Esophagus muscularis mucosa (tissue), 3 donors: ENCODE results near the gene GINS2.

ENCODE experiments used
- POLR2A ChIP-seq: fragments of 450-650 bp; IDR thresholded peaks from one replicate; pipeline ENCODE4 v1.6.1; 2017; ENCODE audit warnings: antibody characterized with exemption, moderate library complexity, mild to moderate bottlenecking, low read depth
- TF ChIP-seq, protein P1 (sequence below), 3 experiments: fragments of 200-600 bp in 2 of 3; fragments of 450-650 bp in 1 of 3; sonication (generic) in 2 of 3; IDR thresholded peaks; one replicate each; pipeline ENCODE4 v1.5.1; 2017 to 2019; ENCODE audit warnings: antibody characterized with exemption in 3 of 3, mild to moderate bottlenecking in 2 of 3, moderate library complexity in 1 of 3

- TF ChIP-seq, protein P1, sequence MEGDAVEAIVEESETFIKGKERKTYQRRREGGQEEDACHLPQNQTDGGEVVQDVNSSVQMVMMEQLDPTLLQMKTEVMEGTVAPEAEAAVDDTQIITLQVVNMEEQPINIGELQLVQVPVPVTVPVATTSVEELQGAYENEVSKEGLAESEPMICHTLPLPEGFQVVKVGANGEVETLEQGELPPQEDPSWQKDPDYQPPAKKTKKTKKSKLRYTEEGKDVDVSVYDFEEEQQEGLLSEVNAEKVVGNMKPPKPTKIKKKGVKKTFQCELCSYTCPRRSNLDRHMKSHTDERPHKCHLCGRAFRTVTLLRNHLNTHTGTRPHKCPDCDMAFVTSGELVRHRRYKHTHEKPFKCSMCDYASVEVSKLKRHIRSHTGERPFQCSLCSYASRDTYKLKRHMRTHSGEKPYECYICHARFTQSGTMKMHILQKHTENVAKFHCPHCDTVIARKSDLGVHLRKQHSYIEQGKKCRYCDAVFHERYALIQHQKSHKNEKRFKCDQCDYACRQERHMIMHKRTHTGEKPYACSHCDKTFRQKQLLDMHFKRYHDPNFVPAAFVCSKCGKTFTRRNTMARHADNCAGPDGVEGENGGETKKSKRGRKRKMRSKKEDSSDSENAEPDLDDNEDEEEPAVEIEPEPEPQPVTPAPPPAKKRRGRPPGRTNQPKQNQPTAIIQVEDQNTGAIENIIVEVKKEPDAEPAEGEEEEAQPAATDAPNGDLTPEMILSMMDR (IDR thresholded peaks at IDR 0.05), result no peak
- no peak for TF ChIP-seq POLR2A
These were observed at the start of gene GINS2 for GRCh38 chr16:85688586-85689284.
